Muscle of arm (tissue), 14 donors: ENCODE results near the gene PTH1R. TPM values are rescaled to one million over a fixed set of nuclear protein-coding genes. Genes with fewer than 3 reads are reported as not detected.

ENCODE experiments used
- DNase-seq: peaks from one replicate; pipeline ENCODE4 v3.0.0-alpha.2; 2013
- long read RNA-seq, 11 donors: transcript quantifications; one replicate each; lab custom pipeline, GENCODE V29; 2026
- polyA plus RNA-seq, 12 donors: library from polyadenylated mRNA; unstranded; fragments of 120-200 nt; gene quantifications; one replicate each; pipeline ENCODE4 v1.2.1, GENCODE V29; 2013; ENCODE audit not compliant: insufficient read length in 12 of 12

The PTH1R gene
- 100 to 1,000 TPM in 1 of 12 donors, 10 to 100 TPM in 3, 1 to 10 TPM in 7, not detected in 1; 5.6 to 130 (median 9.3) TPM for polyA plus RNA-seq
- long read RNA-seq, donor 1, result 0 reads
- long read RNA-seq, donor 2, result 0 reads
- long read RNA-seq, donor 3, result 0 reads
- long read RNA-seq, donor 4, result 0 reads
- long read RNA-seq, donor 5, result 0 reads
- long read RNA-seq, donor 6, result 0 reads
- long read RNA-seq, donor 7, partial matches to known transcripts, result 0 of 1 reads
- long read RNA-seq, donor 7, other reads (novel, unspliced or antisense), result 0 of 1 reads
- long read RNA-seq, donor 8, partial matches to known transcripts, result 6 of 6 reads
- long read RNA-seq, donor 8, other reads (novel, unspliced or antisense), result 0 of 6 reads
- long read RNA-seq, donor 9, partial matches to known transcripts, result 0 of 1 reads
- long read RNA-seq, donor 9, other reads (novel, unspliced or antisense), result 0 of 1 reads
- long read RNA-seq, donor 10, result 0 reads
- long read RNA-seq, donor 11, result 0 reads

DNA sequence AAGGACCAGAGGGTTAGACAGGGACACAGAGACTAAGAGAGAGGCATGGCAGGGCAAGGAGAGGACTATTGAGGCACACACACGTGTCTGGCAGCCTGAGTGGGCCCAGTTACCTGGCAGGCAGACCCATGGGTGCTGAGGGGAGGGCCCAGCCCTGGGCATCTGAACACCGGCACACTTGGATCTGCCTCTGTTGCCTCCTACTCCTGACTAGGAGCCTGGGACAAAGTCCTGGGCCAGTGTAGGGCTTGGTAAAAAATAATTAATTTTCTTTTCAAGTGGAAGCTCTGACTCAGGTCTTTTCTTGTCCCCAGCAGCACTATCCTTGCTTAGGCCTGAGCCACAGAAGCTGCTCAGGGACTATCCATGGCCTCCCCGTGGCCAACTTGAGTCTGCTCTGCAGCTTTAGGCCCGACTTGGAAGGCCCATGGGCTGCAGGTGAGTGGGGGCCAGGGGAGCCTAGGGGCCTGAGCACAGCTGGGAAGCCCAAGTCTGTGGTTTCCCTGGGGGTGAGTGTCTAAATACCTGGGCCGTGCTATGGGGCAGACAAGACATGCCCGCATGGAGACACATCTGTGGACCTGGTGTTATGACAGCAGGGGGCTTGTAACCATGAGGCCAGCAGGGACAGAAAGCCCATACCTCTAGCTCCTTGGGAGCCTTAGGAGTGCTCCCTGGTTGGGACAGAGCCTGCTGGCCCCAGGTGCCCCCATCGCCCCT, at the start of gene PTH1R:
Gene PTH1R, plus strand, starts transcription at position 316 of the 720 bp plus-strand sequence. CDS start 5,839 bp downstream, outside the sequence.
- no peak for DNase-seq

DNA sequence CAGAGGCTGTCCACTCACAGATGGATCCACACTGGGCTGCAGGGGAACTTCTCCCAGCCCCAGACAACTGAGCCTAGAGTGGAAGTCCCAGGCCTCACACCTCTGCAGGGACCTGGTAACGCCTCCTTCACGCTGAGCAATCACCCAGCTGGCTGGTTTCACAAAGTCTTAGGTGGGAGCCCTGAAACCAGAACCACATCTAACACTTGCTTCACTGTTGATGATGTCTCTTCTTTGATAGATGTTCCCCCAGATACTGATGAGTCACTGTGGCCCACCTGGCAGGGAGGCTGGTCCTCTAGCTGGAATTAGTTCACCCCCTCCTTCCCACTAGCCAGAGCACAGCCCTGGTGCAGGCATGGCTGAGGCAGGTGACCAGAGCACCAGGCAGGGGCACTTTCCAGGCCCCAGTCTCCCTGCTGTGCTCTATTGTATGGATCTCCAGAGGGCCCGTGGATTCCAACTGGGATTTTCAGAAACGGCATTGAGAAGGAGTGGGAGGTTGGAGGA, 47.8 kb upstream of the PTH1R start:
- DNase-seq, result no peak

DNA sequence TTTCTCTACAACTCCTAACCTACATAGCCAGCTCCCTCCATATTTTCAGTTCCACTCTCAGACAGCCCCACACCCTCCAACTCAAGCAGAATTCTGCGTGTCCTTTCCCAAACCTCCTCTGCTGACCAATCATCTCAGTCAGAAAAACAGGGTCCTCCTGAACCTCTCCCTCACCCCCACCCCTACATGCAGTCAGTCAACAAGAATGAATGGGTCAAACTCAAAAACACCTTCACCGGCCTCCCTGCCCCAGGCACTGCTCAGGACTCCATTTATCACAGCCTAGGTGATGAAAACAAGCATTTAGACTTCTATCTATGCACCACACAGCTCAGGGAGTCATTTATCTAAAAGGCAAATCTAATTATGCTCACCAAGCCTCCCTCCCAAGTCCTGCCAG, 46.7 kb upstream of the PTH1R start:
- DNase-seq, result no peak

GRCh38 chr3:46831316-46831715, 46.2 kb upstream of the PTH1R start:
- no peak for DNase-seq

DNA sequence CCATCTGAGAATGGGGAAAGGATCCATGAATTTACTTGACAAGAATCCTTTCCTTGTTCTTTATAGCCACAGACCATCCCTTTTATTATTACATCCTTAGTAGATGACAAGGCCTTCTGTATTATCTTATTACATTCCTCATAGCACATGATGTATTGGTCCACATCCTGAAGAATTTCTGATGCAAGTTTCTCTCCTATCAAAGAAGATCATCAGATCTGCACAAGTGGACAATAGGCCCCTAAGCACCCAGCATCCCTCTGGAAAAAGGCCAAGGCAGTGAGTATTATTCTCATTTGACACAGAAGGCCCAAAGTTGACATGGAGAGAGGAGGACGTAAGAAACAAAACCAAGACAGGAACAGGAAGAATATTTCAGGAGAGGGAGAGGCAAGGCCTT, 45.7 kb upstream of the PTH1R start:
- DNase-seq, result no peak

DNA sequence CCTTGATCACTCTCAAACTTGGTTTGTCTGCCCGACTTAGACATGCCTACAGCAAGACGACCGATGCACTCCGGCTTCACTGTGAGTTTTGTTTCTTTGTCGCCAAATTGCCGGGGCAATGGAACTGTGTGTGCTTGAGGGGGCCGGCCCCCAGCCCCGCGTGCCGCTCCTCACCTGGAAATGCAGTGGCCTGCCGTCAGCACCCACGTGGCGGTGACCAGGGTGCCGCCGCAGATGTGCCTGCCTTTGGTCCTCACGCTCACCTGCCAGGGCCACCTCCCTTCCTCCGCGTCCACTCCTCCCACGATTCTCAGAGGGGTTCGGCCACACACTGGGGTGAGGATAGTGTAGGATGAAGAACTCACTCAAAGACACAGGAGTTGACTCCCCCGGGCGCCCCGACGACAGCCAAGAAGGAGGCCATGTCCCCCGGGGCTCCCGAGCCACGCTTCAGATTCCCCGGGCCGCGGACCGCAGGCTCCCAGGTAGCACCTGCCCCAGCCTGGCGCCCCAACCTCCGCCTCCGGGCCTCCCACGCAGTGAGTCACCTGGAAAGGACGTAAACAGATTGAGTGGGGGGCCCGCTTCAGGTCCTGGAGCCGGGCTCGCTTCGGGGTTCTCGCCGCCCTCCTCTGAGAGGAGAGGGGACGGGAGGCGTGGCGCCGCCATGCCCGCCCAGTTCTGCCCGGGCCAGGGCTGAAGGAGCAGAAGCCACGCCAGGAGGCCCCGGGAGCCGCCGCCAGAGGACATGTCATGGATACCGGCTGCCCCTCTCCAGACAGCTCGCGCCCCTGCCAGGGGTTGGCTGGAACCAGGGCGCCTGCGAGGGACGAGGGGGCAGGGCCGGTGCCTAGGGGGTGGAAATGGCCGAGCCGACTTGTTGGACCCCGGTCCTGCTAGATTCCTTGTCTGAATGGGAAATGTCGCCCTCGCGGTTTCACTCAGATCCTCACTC, 43.9 kb upstream of the PTH1R start:
- no peak for DNase-seq

- no peak for DNase-seq
Measured at GRCh38 chr3:46835054-46835453, 42.5 kb upstream of the PTH1R start.

DNA sequence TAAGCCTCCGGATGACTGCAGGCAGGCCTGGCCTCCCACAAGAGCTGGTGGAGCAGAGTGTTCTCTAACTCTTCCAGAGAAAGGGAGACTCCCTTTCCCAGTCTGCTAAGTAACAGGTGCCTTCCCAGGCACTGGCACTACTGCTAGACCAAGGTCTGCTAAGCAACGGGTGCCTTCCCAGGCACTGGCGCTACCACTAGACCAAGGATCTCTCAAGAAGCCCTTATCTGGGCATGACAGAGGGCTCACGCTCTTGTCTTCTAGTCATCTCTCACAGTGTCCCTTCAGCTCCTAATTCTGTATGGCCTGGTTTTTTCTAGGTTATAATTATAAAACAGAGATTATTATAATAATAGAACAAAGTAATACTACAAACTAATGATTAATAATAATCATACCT, 42.0 kb upstream of the PTH1R start:
- no peak for DNase-seq

- DNase-seq, result no peak
Measured at GRCh38 chr3:46838301-46838700, 39.2 kb upstream of the PTH1R start.

DNA sequence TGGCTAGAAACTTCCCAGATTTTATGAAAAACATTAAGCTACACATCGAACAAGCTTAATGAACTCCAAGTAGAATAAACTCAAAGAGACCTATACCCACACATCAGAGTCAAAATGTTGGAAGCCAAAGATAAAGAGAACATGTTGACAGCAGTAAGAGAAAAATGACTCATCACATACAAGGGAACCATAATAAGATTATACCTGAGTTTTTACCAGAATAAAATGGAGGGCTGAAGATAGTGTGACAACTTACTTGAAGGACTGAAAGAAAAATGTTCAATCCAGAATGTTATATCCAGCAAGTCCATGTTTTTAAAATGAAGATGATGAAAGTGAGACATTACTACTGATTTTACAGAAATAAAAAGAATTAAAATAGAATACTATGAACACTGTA, 37.0 kb upstream of the PTH1R start:
- no peak for DNase-seq

GRCh38 chr3:46843508-46843907, 34.0 kb upstream of the PTH1R start:
- no peak for DNase-seq

- DNase-seq, result no peak
Measured at GRCh38 chr3:46844397-46844796, 33.1 kb upstream of the PTH1R start.

GRCh38 chr3:46844881-46845312, 32.6 kb upstream of the PTH1R start:
- DNase-seq, result no peak

DNA sequence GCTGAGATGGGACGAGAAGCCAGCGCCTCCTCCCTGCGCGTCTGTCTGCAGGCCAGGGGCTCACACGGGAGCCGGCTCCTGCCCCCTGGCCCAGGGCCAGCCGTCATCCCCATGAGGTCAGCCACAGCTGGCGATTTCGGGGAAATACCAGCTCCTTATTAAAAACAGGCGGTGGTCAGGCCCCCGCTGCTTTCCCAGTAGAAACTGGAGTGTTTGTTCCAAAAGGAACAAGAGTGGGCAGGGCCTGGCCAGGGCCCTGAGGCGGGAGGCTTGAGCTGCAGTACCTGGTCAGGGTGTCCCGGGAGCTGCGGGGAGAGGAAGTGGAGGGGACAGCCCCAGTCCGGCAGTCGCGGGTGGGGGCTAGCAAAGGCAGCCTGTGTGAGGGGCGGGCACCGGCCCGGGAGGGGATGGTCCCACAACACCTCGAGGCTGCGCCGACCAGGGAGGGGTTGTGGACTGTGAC, 32.1 kb upstream of the PTH1R start:
- peak; percentile 70 for DNase-seq

DNA sequence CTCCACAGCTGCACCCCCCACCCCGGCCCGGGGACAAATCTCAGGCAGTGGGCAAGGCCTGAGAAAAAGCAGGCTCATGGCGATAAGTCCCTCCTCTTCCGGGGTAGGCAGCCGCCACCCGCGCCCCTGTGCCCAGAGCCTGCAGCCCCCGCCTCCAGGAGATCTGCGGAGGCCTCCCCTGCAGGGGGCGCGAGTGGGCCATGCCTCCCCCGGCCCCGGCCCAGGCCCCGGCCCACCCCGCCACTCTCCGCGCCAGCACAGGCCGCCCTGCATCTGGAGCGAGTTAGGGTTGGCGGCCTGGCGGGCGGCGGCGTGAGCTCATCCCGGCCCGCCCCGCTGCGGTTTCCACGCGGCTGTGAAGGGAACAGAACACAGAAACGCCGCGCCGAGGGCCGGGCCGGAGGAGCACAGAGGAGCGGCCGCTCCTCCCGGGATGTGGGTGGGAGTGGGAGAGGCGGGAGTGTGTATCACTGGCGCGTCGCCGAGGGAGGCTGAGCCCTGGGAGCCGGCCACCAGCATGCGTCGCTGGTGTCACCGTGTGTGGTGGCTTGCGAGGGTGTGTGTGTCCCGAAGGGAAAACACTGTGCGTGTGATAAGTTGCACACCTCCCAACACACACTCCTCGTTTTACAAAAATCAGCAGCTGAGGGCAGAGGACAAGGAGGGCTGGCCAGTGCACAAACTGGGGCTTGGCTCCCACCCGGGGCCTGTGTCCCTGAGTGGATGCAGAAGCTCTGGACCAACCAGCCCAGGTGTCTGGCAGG, 31.5 kb upstream of the PTH1R start:
- peak; percentile 82 for DNase-seq

GRCh38 chr3:46846624-46847542, 30.6 kb upstream of the PTH1R start:
- DNase-seq, result no peak

DNA sequence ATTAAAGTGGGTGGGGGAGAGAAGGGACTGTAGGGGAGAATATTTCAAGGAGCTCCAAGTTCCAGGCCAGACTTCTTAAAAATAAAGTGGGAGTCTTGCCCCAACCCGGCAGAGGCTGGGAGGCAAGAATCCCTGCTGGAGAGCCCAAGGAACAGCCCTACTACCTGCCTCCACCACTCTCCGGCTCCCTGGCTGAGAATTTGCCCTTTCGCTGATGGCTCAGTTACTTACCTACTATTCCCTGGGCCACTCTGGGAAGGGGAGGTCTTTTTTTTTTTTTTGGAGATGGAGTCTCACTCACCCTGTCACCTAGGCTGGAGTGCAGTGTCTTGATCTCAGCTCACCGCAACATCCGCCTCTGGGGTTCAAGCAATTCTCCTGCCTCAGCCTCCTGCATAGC, 29.8 kb upstream of the PTH1R start:
- no peak for DNase-seq

DNA sequence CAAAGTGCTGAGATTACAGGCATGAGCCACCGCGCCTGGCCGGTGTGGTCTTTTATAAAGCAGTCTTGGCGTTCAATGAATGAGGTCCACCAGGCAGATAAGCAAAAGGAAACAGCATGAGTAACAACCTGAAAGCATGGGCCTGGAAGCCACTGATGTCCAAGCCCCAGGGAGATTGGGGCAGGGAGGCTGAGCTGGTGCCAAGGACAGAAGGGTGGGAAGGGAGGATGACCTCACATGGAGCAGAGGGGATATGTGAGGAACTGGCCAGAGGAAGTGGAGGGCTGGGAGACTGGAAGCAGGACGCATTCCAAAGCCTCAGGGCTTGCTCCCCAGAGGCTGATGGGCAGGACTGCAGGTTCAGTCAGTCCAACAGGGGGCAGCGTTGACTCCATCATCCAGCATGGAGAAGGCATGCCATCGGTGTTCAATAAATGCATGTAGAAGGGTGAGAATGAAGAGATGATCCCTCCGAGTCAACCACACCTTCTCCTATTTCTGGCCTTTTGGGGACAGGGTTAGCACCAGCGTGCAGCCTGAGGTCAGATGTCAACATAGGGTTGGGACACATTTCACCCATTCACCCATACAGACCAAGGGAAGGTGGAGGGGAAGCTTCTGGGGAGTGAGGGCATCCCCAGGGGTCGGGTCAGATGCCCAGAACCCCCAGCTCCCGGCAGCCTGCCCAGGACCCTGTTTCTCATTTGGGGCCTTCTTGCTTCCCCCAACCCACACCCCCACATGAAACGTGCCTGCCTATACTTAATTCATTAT, 29.1 kb upstream of the PTH1R start:
- no peak for DNase-seq
